HFFc6 (cell line): ENCODE data around the gene KCNIP1. TPM values are rescaled to one million over a fixed set of nuclear protein-coding genes. Genes with fewer than 3 reads are reported as not detected.
A peak's percentile ranks its signal among the peaks of the same experiment; 100 is the strongest.

Source experiments
- DNase-seq: peaks from one replicate; pipeline ENCODE4 v3.0.0-alpha.2; 2018
- H3K27ac Mint-ChIP-seq: 2 replicates; pipeline ENCODE4 v1.8.0; 2020; ENCODE audit warnings: mild to moderate bottlenecking, mixed read lengths
- H3K27me3 Mint-ChIP-seq: 2 replicates; pipeline ENCODE4 v1.8.0; 2021; ENCODE audit warnings: mild to moderate bottlenecking, moderate library complexity, mixed read lengths; ENCODE audit not compliant: insufficient read depth
- H3K36me3 Mint-ChIP-seq: 2 replicates; pipeline ENCODE4 v1.8.0; 2021; ENCODE audit warnings: low read depth, mixed read lengths
- H3K4me1 Mint-ChIP-seq: 2 replicates; pipeline ENCODE4 v1.8.0; 2020; ENCODE audit warnings: low read depth, mixed read lengths
- H3K4me3 Mint-ChIP-seq: 2 replicates; pipeline ENCODE4 v1.8.0; 2020; ENCODE audit warnings: mild to moderate bottlenecking, moderate library complexity, mixed read lengths
- H3K9me3 Mint-ChIP-seq: 2 replicates; pipeline ENCODE4 v1.8.0; 2020; ENCODE audit warnings: mild to moderate bottlenecking, mixed read lengths
- total RNA-seq, 6 experiments: library from RNA; stranded (reverse); fragmentation: NEBNext Ultra II Directional; extraction: Animal tissue kit (Norgen Biotek cat#: 25700); gene quantifications; 2 replicates in 1 of 6; 3 replicates in 5 of 6; pipeline ENCODE4 v1.2.3, GENCODE V29; 2021
- TF ChIP-seq, protein P1 (sequence below): fragments of 200-600 bp; sonication (generic); IDR thresholded peaks from 2 replicates; pipeline ENCODE4 v1.5.0; 2021; ENCODE audit warnings: antibody characterized with exemption, mild to moderate bottlenecking

The KCNIP1 gene
- total RNA-seq, 6 experiments from 2014 or later = not detected

DNA sequence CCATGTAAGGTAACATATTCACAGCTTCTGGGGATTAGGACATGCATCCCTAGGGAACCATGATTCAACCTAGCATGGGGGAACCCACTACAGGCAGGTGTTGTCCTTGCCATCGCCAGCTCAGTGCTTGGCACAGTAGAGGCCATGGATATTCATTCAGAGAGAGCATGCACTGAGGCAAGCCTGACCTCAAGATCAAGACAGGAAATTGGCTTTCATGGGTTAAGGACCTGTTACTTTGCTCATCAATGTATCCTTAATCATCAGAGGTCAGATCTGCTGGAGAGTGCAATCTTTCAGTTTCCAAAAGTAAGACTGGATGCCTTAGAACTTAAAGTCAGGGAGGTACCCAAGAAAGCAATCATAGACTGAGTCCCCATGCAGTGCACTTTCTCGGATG lies 84.0 kb downstream of the KCNIP1 start:
- no peak for DNase-seq
- no peak overlapping the region for H3K27ac Mint-ChIP-seq
- TF ChIP-seq, protein P1, sequence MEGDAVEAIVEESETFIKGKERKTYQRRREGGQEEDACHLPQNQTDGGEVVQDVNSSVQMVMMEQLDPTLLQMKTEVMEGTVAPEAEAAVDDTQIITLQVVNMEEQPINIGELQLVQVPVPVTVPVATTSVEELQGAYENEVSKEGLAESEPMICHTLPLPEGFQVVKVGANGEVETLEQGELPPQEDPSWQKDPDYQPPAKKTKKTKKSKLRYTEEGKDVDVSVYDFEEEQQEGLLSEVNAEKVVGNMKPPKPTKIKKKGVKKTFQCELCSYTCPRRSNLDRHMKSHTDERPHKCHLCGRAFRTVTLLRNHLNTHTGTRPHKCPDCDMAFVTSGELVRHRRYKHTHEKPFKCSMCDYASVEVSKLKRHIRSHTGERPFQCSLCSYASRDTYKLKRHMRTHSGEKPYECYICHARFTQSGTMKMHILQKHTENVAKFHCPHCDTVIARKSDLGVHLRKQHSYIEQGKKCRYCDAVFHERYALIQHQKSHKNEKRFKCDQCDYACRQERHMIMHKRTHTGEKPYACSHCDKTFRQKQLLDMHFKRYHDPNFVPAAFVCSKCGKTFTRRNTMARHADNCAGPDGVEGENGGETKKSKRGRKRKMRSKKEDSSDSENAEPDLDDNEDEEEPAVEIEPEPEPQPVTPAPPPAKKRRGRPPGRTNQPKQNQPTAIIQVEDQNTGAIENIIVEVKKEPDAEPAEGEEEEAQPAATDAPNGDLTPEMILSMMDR = no peak
- H3K36me3 Mint-ChIP-seq = no peaks in the 10 kb centered on the region
- H3K4me3 Mint-ChIP-seq = no peak overlapping the region
- H3K4me1 Mint-ChIP-seq = no peaks in the 10 kb centered on the region
- H3K9me3 Mint-ChIP-seq = peaks cover 8% of the 10 kb centered on the region
- peaks cover 14% of the 10 kb centered on the region for H3K27me3 Mint-ChIP-seq

DNA sequence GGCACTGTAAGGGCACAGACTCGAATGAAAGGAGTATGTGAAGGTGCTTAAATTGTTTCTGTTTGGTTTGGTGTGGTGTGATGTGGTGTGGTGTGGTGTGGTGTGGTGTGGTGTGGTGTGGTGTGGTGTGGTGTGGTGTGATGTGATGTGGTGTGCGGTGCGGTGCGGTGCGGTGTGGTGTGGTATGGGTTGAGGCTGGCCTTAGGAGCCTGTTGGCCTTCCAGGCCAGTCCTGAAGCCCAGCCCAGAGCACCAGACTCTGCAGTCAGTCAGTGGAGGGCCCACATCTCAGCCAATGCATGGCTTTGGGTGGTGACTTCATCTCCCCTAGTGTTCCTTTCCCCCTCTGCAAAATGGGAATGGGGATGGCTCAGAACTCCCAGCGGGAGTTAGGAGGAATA lies 85.8 kb downstream of the KCNIP1 start:
- no peak overlapping the region for H3K4me3 Mint-ChIP-seq
- no peak for DNase-seq
- peaks cover 5% of the 10 kb centered on the region for H3K9me3 Mint-ChIP-seq
- H3K27me3 Mint-ChIP-seq = peaks cover 6% of the 10 kb centered on the region
- no peaks in the 10 kb centered on the region for H3K4me1 Mint-ChIP-seq
- TF ChIP-seq, protein P1 = no peak
- no peak overlapping the region for H3K27ac Mint-ChIP-seq
- H3K36me3 Mint-ChIP-seq = no peaks in the 10 kb centered on the region

DNA sequence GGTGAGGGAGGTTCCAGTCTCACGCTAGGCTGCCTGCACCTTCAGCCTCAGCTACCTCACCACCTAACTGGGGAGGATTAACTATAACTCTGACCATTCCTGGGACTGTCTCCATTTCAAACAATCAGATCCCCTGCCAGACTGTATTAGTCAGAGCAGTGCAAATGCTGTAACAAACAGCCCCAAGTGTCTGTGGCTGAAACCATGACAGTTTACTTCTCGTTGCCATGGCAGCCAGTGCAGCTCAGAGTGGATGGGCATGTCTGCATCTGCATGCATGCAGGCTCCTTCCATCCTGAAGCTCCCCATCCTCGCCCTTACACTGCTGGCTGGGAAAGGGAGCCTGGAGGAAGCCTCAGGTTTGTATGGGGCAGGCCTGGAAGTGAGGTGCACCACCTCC lies 86.7 kb downstream of the KCNIP1 start:
- Mint-ChIP-seq H3K4me1 (no peaks in the 10 kb centered on the region), H3K9me3 (peaks cover 5% of the 10 kb centered on the region), H3K27ac (no peak overlapping the region), H3K36me3 (no peaks in the 10 kb centered on the region), H3K27me3 (peaks cover 6% of the 10 kb centered on the region), H3K4me3 (no peak overlapping the region)
- DNase-seq = no peak
- TF ChIP-seq, protein P1 = no peak

DNA sequence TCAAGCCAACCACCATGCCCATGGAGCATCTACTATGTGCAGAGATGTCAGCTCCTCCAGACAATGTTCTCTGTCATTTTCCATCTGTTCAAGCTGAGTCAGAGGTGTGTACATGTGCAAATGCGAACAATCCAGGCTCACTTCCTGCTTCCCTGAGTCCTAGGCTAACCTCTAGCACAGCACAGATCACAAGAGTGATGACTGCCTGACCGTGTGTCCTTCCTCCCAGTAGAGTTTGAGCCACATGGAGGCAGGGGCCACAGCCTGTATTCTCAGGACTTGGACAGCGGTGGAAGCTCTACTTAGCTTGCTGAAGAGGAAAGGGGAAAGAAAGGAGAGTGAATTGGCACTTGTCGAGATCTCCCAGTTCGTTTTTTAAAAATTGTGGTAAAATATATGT lies 87.2 kb downstream of the KCNIP1 start:
- Mint-ChIP-seq H3K27me3 (peaks cover 6% of the 10 kb centered on the region), H3K4me3 (no peak overlapping the region)

DNA sequence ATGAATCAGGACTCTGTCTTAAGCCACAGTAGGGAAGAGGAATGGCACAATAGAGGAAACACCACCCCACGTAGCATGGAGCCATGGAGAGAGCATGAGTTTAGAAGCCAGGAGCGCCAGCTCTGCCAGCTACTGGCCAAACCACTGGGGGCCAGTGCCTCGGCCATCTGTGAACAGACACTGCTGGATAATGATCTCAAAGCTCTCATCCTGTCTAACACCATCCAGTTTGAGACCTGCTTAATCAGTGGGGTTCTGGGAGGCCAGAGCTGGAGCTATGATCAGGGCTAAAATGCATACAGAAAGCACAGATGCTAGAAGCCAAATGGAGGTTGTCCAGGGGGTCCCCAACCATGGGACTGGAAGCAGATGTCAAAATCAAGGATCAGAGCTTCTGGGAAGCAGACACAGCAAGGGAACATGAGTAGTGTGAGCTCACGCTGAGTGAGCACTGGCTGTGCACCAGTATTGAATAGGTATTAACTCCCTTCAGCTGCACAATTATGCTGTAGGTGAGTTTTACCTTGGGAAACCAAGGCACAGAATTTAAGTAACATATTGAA lies 92.7 kb downstream of the KCNIP1 start:
- no peak for DNase-seq
- peaks cover 28% of the 10 kb centered on the region for H3K4me1 Mint-ChIP-seq
- H3K27me3 Mint-ChIP-seq = peaks cover 19% of the 10 kb centered on the region
- no peaks in the 10 kb centered on the region for H3K9me3 Mint-ChIP-seq
- no peaks in the 10 kb centered on the region for H3K36me3 Mint-ChIP-seq
- H3K27ac Mint-ChIP-seq = peak overlapping the region; percentile 84; the same call in 1 of the 2 replicates
- H3K4me3 Mint-ChIP-seq = no peak overlapping the region
- TF ChIP-seq, protein P1 = no peak

More for the DNA sequence above, 87.2 kb downstream of the KCNIP1 start:
- TF ChIP-seq, protein P1 = no peak
- H3K27ac Mint-ChIP-seq = no peak overlapping the region
- H3K36me3 Mint-ChIP-seq = no peaks in the 10 kb centered on the region
- no peak for DNase-seq
- H3K9me3 Mint-ChIP-seq = peaks cover 5% of the 10 kb centered on the region
- H3K4me1 Mint-ChIP-seq = peaks cover under 1% of the 10 kb centered on the region; the same call in 1 of the 2 replicates
